ENCODE results near the gene SLC35D1. TPM values are rescaled to one million over a fixed set of nuclear protein-coding genes. Genes with fewer than 3 reads are reported as not detected.
A peak's percentile ranks its signal among the peaks of the same experiment; 100 is the strongest.
"Not testable (repeated sequence)": the region's sequence is repeated elsewhere in the genome, so short reads cannot be mapped to it uniquely, and the experiment has no call there.

Gene SLC35D1
- total RNA-seq, 1 donor from 2014 or later, result 10.1 TPM

- no peaks in the 10 kb centered on the region for H3K27me3 Mint-ChIP-seq (ENCODE audit: unreplicated experiment)
- H3K36me3 Mint-ChIP-seq (ENCODE audit: unreplicated experiment), result peaks cover 62% of the 10 kb centered on the region
- H3K4me3 Mint-ChIP-seq (ENCODE audit: unreplicated experiment), result no peak overlapping the region
- no peak for DNase-seq (ENCODE audit: extremely low spot score, unreplicated experiment)
- peaks cover 14% of the 10 kb centered on the region for H3K9me3 Mint-ChIP-seq (ENCODE audit: unreplicated experiment)
- H3K4me1 Mint-ChIP-seq (ENCODE audit: unreplicated experiment), result peaks cover 23% of the 10 kb centered on the region
- H3K27ac Mint-ChIP-seq (ENCODE audit: unreplicated experiment), result peak overlapping the region; percentile 66
- TF ChIP-seq, protein P1, sequence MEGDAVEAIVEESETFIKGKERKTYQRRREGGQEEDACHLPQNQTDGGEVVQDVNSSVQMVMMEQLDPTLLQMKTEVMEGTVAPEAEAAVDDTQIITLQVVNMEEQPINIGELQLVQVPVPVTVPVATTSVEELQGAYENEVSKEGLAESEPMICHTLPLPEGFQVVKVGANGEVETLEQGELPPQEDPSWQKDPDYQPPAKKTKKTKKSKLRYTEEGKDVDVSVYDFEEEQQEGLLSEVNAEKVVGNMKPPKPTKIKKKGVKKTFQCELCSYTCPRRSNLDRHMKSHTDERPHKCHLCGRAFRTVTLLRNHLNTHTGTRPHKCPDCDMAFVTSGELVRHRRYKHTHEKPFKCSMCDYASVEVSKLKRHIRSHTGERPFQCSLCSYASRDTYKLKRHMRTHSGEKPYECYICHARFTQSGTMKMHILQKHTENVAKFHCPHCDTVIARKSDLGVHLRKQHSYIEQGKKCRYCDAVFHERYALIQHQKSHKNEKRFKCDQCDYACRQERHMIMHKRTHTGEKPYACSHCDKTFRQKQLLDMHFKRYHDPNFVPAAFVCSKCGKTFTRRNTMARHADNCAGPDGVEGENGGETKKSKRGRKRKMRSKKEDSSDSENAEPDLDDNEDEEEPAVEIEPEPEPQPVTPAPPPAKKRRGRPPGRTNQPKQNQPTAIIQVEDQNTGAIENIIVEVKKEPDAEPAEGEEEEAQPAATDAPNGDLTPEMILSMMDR (IDR thresholded peaks at IDR 0.05), result no peak
Measured at GRCh38 chr1:66968574-66968973, 85.4 kb downstream of the SLC35D1 start.

DNA sequence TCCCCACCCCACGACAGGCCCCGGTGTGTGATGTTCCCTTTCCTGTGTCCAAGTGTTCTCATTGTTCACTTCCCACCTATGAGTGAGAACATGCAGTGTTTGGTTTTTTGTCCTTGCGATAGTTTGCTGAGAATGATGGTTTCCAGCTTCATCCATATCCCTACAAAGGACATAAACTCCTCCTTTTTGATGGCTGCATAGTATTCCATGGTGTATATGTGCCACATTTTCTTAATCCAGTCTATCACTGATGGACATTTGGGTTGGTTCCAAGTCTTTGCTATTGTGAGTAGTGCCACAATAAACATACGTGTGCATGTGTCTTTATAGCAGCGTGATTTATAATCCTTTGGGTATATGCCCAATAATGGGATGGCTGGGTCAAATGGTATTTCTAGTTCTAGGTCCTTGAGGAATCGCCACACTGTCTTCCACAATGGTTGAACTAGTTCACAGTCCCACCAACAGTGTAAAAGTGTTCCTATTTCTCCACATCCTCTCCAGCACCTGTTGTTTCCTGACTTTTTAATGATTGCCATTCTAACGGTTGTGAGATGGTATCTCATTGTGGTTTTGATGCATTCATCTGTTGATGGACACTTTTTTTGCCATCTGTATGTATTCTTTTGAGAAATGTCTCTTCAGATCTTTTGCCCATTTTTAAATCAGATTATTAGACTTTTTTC, 87.6 kb downstream of the SLC35D1 start:
- DNase-seq (ENCODE audit: extremely low spot score, unreplicated experiment); H3K27ac Mint-ChIP-seq (ENCODE audit: unreplicated experiment); H3K27me3 Mint-ChIP-seq (ENCODE audit: unreplicated experiment); H3K4me3 Mint-ChIP-seq (ENCODE audit: unreplicated experiment): not testable (repeated sequence)
- H3K9me3 Mint-ChIP-seq (ENCODE audit: unreplicated experiment), result peaks cover 14% of the 10 kb centered on the region
- H3K4me1 Mint-ChIP-seq (ENCODE audit: unreplicated experiment), result peaks cover 23% of the 10 kb centered on the region
- H3K36me3 Mint-ChIP-seq (ENCODE audit: unreplicated experiment), result peaks cover 66% of the 10 kb centered on the region

DNA sequence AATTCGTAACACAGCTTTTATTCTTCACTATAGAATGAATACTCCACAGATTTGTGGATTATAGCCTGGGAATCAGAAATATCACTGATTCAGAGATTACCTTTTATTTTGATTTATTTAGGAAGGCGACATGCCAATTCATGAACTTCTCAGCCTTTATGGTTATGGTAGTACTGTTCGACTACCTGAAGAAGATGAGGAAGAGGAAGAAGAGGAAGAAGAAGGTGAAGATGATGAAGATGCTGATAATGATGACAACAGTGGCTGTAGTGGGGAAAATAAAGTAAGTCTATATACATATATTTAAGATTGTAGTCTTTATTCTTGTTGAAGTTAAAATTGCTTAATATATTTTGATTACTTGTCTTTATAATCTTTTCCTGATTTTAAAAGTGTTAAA, 96.0 kb downstream of the SLC35D1 start:
- no peak overlapping the region for H3K4me3 Mint-ChIP-seq (ENCODE audit: unreplicated experiment)
- DNase-seq (ENCODE audit: extremely low spot score, unreplicated experiment), result no peak
- no peak overlapping the region for H3K27ac Mint-ChIP-seq (ENCODE audit: unreplicated experiment)
- no peaks in the 10 kb centered on the region for H3K9me3 Mint-ChIP-seq (ENCODE audit: unreplicated experiment)
- peaks cover 2% of the 10 kb centered on the region for H3K4me1 Mint-ChIP-seq (ENCODE audit: unreplicated experiment)
- H3K36me3 Mint-ChIP-seq (ENCODE audit: unreplicated experiment), result peaks cover 52% of the 10 kb centered on the region
- TF ChIP-seq, protein P1 (IDR thresholded peaks at IDR 0.05), result no peak
- no peaks in the 10 kb centered on the region for H3K27me3 Mint-ChIP-seq (ENCODE audit: unreplicated experiment)

DNA sequence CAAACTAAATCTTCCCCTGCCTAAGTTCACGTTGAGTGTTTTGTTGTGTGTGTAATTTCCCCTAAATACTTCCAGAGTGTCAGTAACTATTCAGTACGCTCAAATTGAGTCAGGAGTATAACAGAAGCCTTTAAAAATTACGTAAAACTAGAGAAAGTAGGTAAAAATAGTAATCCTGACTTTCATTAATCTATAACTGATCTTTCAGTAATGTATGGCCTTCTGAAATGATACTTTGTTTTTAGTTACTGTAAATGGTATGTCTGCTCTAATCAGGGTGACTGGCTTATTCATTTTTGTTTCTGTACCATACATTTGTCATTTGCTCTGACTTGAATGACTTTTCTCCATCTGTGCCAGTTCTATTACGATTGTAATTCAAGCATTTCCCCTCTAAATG, 99.7 kb downstream of the SLC35D1 start:
- Mint-ChIP-seq H3K27ac (ENCODE audit: unreplicated experiment) (no peak overlapping the region), H3K9me3 (ENCODE audit: unreplicated experiment) (no peaks in the 10 kb centered on the region)

DNA sequence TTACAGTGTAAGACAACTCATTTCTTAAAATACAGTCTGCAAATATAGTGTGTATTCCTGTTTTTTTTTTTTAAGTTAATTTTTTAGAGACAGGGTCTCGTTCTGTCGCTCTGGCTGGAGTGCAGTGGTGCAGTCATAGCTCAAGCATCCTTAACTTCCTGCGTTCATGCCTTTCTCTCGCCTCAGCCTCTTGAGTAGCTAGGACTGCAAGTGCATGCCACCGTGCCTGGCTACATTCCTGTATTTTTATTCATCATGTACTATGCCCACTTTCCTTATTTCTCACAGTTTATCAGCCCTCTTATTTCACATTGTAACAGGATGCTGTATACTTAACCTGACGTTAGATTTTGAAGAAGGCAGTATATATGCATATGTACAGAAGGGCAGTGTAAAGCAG, 102.4 kb downstream of the SLC35D1 start:
- TF ChIP-seq, protein P1 (IDR thresholded peaks at IDR 0.05), result no peak
- peak overlapping the region; percentile 40 for H3K27ac Mint-ChIP-seq (ENCODE audit: unreplicated experiment)
- H3K4me1 Mint-ChIP-seq (ENCODE audit: unreplicated experiment), result peaks cover 16% of the 10 kb centered on the region
- no peaks in the 10 kb centered on the region for H3K9me3 Mint-ChIP-seq (ENCODE audit: unreplicated experiment)
- H3K4me3 Mint-ChIP-seq (ENCODE audit: unreplicated experiment), result no peak overlapping the region
- DNase-seq (ENCODE audit: extremely low spot score, unreplicated experiment), result no peak
- peaks cover 55% of the 10 kb centered on the region for H3K36me3 Mint-ChIP-seq (ENCODE audit: unreplicated experiment)
- no peaks in the 10 kb centered on the region for H3K27me3 Mint-ChIP-seq (ENCODE audit: unreplicated experiment)

More for the DNA sequence above, 99.7 kb downstream of the SLC35D1 start:
- TF ChIP-seq, protein P1 (IDR thresholded peaks at IDR 0.05), result no peak
- peaks cover 4% of the 10 kb centered on the region for H3K4me1 Mint-ChIP-seq (ENCODE audit: unreplicated experiment)
- no peaks in the 10 kb centered on the region for H3K27me3 Mint-ChIP-seq (ENCODE audit: unreplicated experiment)
- peaks cover 45% of the 10 kb centered on the region for H3K36me3 Mint-ChIP-seq (ENCODE audit: unreplicated experiment)
- H3K4me3 Mint-ChIP-seq (ENCODE audit: unreplicated experiment), result no peak overlapping the region
- DNase-seq (ENCODE audit: extremely low spot score, unreplicated experiment), result no peak

Other genes with a start within 250 kb of the SLC35D1 start
- gene DNAI4, start 129.3 kb downstream of the SLC35D1 start, total RNA-seq, result 8.9 and 10.0 TPM in 2 replicates
- gene MIER1, start 129.2 kb downstream of the SLC35D1 start, total RNA-seq, result 45.8 and 48.3 TPM in 2 replicates
- gene C1orf141, start 80.8 kb upstream of the SLC35D1 start, total RNA-seq, result not detected in 2 replicates
- not detected in 2 replicates for gene IL23R, start 112.3 kb upstream of the SLC35D1 start, total RNA-seq

Measured in osteocyte (in vitro differentiated cells).